Measurements from ENCODE around the gene HDAC7.
A peak's percentile ranks its signal among the peaks of the same experiment; 100 is the strongest.

HDAC7 gene

GRCh38 chr12:47778881-47779280 lies 40.8 kb downstream of the HDAC7 start:
- no peak for DNase-seq (ENCODE audit: low read depth)

- DNase-seq (ENCODE audit: low read depth) = no peak
These were observed 41.8 kb downstream of the HDAC7 start for GRCh38 chr12:47777741-47778558.

GRCh38 chr12:47777151-47777550 lies 42.6 kb downstream of the HDAC7 start:
- no peak for DNase-seq (ENCODE audit: low read depth)

GRCh38 chr12:47776471-47777143 lies 43.1 kb downstream of the HDAC7 start:
- no peak for DNase-seq (ENCODE audit: low read depth)

- no peak for DNase-seq (ENCODE audit: low read depth)
These were observed 44.4 kb downstream of the HDAC7 start for GRCh38 chr12:47775100-47775911.

- no peak for DNase-seq (ENCODE audit: low read depth)
These were observed 45.0 kb downstream of the HDAC7 start for GRCh38 chr12:47774663-47775062.

- DNase-seq (ENCODE audit: low read depth) = no peak
These were observed 45.7 kb downstream of the HDAC7 start for GRCh38 chr12:47773858-47774580.

GRCh38 chr12:47773062-47773857 lies 46.4 kb downstream of the HDAC7 start, which contains the start of gene SLC48A1:
Gene SLC48A1, plus strand, starts transcription at chr12:47773238. Its CDS starts 67 bp downstream, at chr12:47773305.
- DNase-seq (ENCODE audit: low read depth) = peak; percentile 54

- DNase-seq (ENCODE audit: low read depth) = no peak
These were observed 47.0 kb downstream of the HDAC7 start for GRCh38 chr12:47772738-47773061.

GRCh38 chr12:47772094-47772660 lies 47.5 kb downstream of the HDAC7 start:
- DNase-seq (ENCODE audit: low read depth) = no peak

- no peak for DNase-seq (ENCODE audit: low read depth)
These were observed 48.4 kb downstream of the HDAC7 start for GRCh38 chr12:47771304-47771703.

GRCh38 chr12:47770086-47770726 lies 49.5 kb downstream of the HDAC7 start:
- DNase-seq (ENCODE audit: low read depth) = no peak

GRCh38 chr12:47769234-47770085 lies 50.2 kb downstream of the HDAC7 start:
- no peak for DNase-seq (ENCODE audit: low read depth)

GRCh38 chr12:47768323-47768811 lies 51.3 kb downstream of the HDAC7 start:
- DNase-seq (ENCODE audit: low read depth) = no peak

GRCh38 chr12:47767216-47767724 lies 52.4 kb downstream of the HDAC7 start:
- peak; percentile 60 for DNase-seq (ENCODE audit: low read depth)

GRCh38 chr12:47766502-47767215 lies 53.0 kb downstream of the HDAC7 start:
- no peak for DNase-seq (ENCODE audit: low read depth)

- DNase-seq (ENCODE audit: low read depth) = no peak
These were observed 56.0 kb downstream of the HDAC7 start for GRCh38 chr12:47763481-47764346.

Data from stimulated activated CD8-positive, alpha-beta memory T cell treated with anti-CD3 and anti-CD28 coated beads, Interleukin-4, amount 100 ng/mL, for 24 hours (primary cell).